OCI-LY1 (cell line): ENCODE results near the gene DOCK2.

Source experiments
- H2AFZ ChIP-seq: fragments of 200-600 bp; sonication (generic), shearing (Covaris generic); 2 replicates; pipeline ENCODE4 v1.6.0; 2014; ENCODE audit warnings: antibody characterized with exemption, mild to moderate bottlenecking, low read length
- H3F3A ChIP-seq: fragments of 200-600 bp; sonication (generic), shearing (Covaris generic); 2 replicates; pipeline ENCODE4 v1.6.0; 2014; ENCODE audit warnings: mild to moderate bottlenecking, antibody characterized with exemption, low read length, moderate library complexity; ENCODE audit not compliant: insufficient read depth
- H3K27ac ChIP-seq: fragments of 200-600 bp; sonication (generic); 2 replicates; pipeline ENCODE4 v1.5.1; 2014; ENCODE audit warnings: low read length, mixed run types, mild to moderate bottlenecking, low read depth; ENCODE audit not compliant: poor library complexity, severe bottlenecking
- H3K27me3 ChIP-seq: fragments of 200-600 bp; sonication (generic); 2 replicates; pipeline ENCODE4 v1.6.0; 2014; ENCODE audit warnings: antibody characterized with exemption, mild to moderate bottlenecking, low read length, moderate library complexity; ENCODE audit not compliant: insufficient read depth
- H3K36me3 ChIP-seq: fragments of 200-600 bp; sonication (generic); 2 replicates; pipeline ENCODE4 v1.6.1; 2014; ENCODE audit warnings: mild to moderate bottlenecking, antibody characterized with exemption, low read length, moderate library complexity, mixed read lengths; ENCODE audit not compliant: insufficient read depth
- H3K4me1 ChIP-seq: fragments of 200-600 bp; sonication (generic); 2 replicates; pipeline ENCODE4 v1.5.1; 2014; ENCODE audit warnings: mild to moderate bottlenecking, low read length, moderate library complexity; ENCODE audit not compliant: insufficient read depth, severe bottlenecking
- H3K4me2 ChIP-seq: fragments of 200-600 bp; sonication (generic), shearing (Covaris generic); 2 replicates; pipeline ENCODE4 v1.6.1; 2014; ENCODE audit warnings: low read length
- H3K4me3 ChIP-seq: fragments of 200-600 bp; sonication (generic); 2 replicates; pipeline ENCODE4 v1.5.1; 2014; ENCODE audit warnings: low read length, low read depth, mild to moderate bottlenecking, mixed read lengths; ENCODE audit not compliant: poor library complexity, severe bottlenecking
- H3K79me2 ChIP-seq: fragments of 200-600 bp; shearing (Covaris generic); 2 replicates; pipeline ENCODE4 v1.6.1; 2016; ENCODE audit warnings: mixed run types, low read length, mixed read lengths; ENCODE audit not compliant: insufficient read depth
- H3K9ac ChIP-seq: fragments of 200-600 bp; sonication (generic), shearing (Covaris generic); 2 replicates; pipeline ENCODE4 v1.6.1; 2014; ENCODE audit warnings: mild to moderate bottlenecking, low read length, mixed read lengths
- H3K9me2 ChIP-seq: fragments of 200-600 bp; sonication (generic), shearing (Covaris generic); 2 replicates; pipeline ENCODE4 v1.6.1; 2014; ENCODE audit warnings: low read depth, mild to moderate bottlenecking, low read length, mixed read lengths
- H3K9me3 ChIP-seq: fragments of 200-600 bp; shearing (Covaris generic); 2 replicates; pipeline ENCODE4 v1.6.1; 2014; ENCODE audit warnings: low read length, mixed read lengths
- H4K20me1 ChIP-seq: fragments of 200-600 bp; sonication (generic), shearing (Covaris generic); 2 replicates; pipeline ENCODE4 v1.6.0; 2016; ENCODE audit warnings: mild to moderate bottlenecking, low read length; ENCODE audit not compliant: insufficient read depth
- CTCF ChIP-seq: fragments of 200-600 bp; sonication (generic), shearing (Covaris generic); IDR thresholded peaks from 2 replicates; pipeline ENCODE4 v1.5.1; 2017; ENCODE audit warnings: mild to moderate bottlenecking, antibody characterized with exemption, low read length, moderate library complexity, mixed read lengths
- EZH2 ChIP-seq: fragments of 200-600 bp; sonication (generic), shearing (Covaris generic); IDR thresholded peaks from 2 replicates; pipeline ENCODE4 v1.8.0; 2017; ENCODE audit warnings: borderline replicate concordance, mixed run types, mild to moderate bottlenecking, antibody characterized with exemption, low read length, moderate library complexity, mixed read lengths

DOCK2 gene

GRCh38 chr5:170076211-170076610 is 439.1 kb downstream of the DOCK2 start:
- Histone ChIP-seq H3K27ac (no peak overlapping the region), H2AFZ (no peak overlapping the region), H3K4me1 (no peaks in the 10 kb centered on the region), H3F3A (no peaks in the 10 kb centered on the region), H3K36me3 (peaks cover 62% of the 10 kb centered on the region), H3K9ac (no peak overlapping the region), H3K9me3 (no peaks in the 10 kb centered on the region), H3K27me3 (no peaks in the 10 kb centered on the region), H4K20me1 (no peaks in the 10 kb centered on the region), H3K4me2 (no peak overlapping the region), H3K79me2 (no peaks in the 10 kb centered on the region), H3K4me3 (no peak overlapping the region), H3K9me2 (no peaks in the 10 kb centered on the region)
- TF ChIP-seq CTCF (no peak), EZH2 (no peak)

- Histone ChIP-seq H4K20me1 (no peaks in the 10 kb centered on the region), H3K4me3 (no peak overlapping the region), H3K27ac (no peak overlapping the region), H2AFZ (no peak overlapping the region), H3K9me2 (no peaks in the 10 kb centered on the region), H3K9ac (no peak overlapping the region), H3K79me2 (no peaks in the 10 kb centered on the region), H3K4me1 (no peaks in the 10 kb centered on the region), H3K36me3 (peaks cover 63% of the 10 kb centered on the region), H3K4me2 (no peak overlapping the region), H3K9me3 (no peaks in the 10 kb centered on the region), H3F3A (no peaks in the 10 kb centered on the region), H3K27me3 (no peaks in the 10 kb centered on the region)
- TF ChIP-seq CTCF (no peak), EZH2 (no peak)
Measured at GRCh38 chr5:170076739-170077138, 439.7 kb downstream of the DOCK2 start.

- Histone ChIP-seq H2AFZ (no peak overlapping the region), H3K9me3 (no peaks in the 10 kb centered on the region), H3K27ac (no peak overlapping the region), H3K4me2 (no peak overlapping the region), H3K9me2 (no peaks in the 10 kb centered on the region), H3F3A (no peaks in the 10 kb centered on the region), H3K4me1 (no peaks in the 10 kb centered on the region), H4K20me1 (no peaks in the 10 kb centered on the region), H3K27me3 (no peaks in the 10 kb centered on the region), H3K9ac (no peak overlapping the region), H3K36me3 (peaks cover 71% of the 10 kb centered on the region), H3K79me2 (no peaks in the 10 kb centered on the region), H3K4me3 (no peak overlapping the region)
- no peak for TF ChIP-seq EZH2
- no peak for TF ChIP-seq CTCF
Measured at GRCh38 chr5:170077526-170077925, 440.5 kb downstream of the DOCK2 start.
